Hepatocyte (in vitro differentiated cells): Measurements from ENCODE around the gene MBLAC1. TPM values are rescaled to one million over a fixed set of nuclear protein-coding genes. Genes with fewer than 3 reads are reported as not detected.

Source experiments
- DNase-seq: peaks from one replicate; pipeline ENCODE4 v3.0.0-alpha.2; 2016; ENCODE audit warnings: low spot score
- H2AFZ ChIP-seq: fragments of 200-600 bp; sonication (generic); 2 replicates; pipeline ENCODE4 v1.6.0; 2016; ENCODE audit warnings: antibody characterized with exemption, mild to moderate bottlenecking
- H3K27ac ChIP-seq: fragments of 200-600 bp; sonication (generic); 2 replicates; pipeline ENCODE4 v1.5.1; 2016; ENCODE audit warnings: mild to moderate bottlenecking
- H3K27me3 ChIP-seq: fragments of 200-600 bp; sonication (generic); 2 replicates; pipeline ENCODE4 v1.6.1; 2016
- H3K36me3 ChIP-seq: fragments of 200-600 bp; sonication (generic); replicated peaks from 2 replicates; pipeline ENCODE4 v1.5.1; 2016; ENCODE audit warnings: low read depth; ENCODE audit not compliant: insufficient read depth
- H3K4me1 ChIP-seq: fragments of 200-600 bp; sonication (generic); 2 replicates; pipeline ENCODE4 v1.5.1; 2016; ENCODE audit warnings: mild to moderate bottlenecking, moderate library complexity; ENCODE audit not compliant: insufficient read depth
- H3K4me2 ChIP-seq: fragments of 200-600 bp; sonication (generic); 2 replicates; pipeline ENCODE4 v1.6.0; 2016
- H3K4me3 ChIP-seq: fragments of 200-600 bp; sonication (generic); 2 replicates; pipeline ENCODE4 v1.5.1; 2016; ENCODE audit warnings: mild to moderate bottlenecking
- H3K79me2 ChIP-seq: fragments of 200-600 bp; sonication (generic); 2 replicates; pipeline ENCODE4 v1.6.0; 2017; ENCODE audit warnings: mild to moderate bottlenecking
- H3K9me2 ChIP-seq: fragments of 200-600 bp; sonication (generic); replicated peaks from 2 replicates; pipeline ENCODE4 v1.6.0; 2017; ENCODE audit warnings: mild to moderate bottlenecking; ENCODE audit not compliant: insufficient read depth
- H3K9me3 ChIP-seq: fragments of 200-600 bp; sonication (generic); 2 replicates; pipeline ENCODE4 v1.5.1; 2016; ENCODE audit warnings: low read depth, mild to moderate bottlenecking
- H4K20me1 ChIP-seq: fragments of 200-600 bp; sonication (generic); 2 replicates; pipeline ENCODE4 v1.6.0; 2016; ENCODE audit warnings: mild to moderate bottlenecking; ENCODE audit not compliant: insufficient read depth, poor library complexity, severe bottlenecking
- CTCF ChIP-seq: fragments of 200-600 bp; sonication (generic); IDR thresholded peaks from 2 replicates; pipeline ENCODE4 v1.5.1; 2016; ENCODE audit warnings: antibody characterized with exemption, mild to moderate bottlenecking; ENCODE audit not compliant: poor library complexity
- EZH2 ChIP-seq: fragments of 200-600 bp; sonication (generic); IDR thresholded peaks from 2 replicates; pipeline ENCODE4 v1.6.1; 2016; ENCODE audit warnings: antibody characterized with exemption, mild to moderate bottlenecking, borderline replicate concordance
- EZH2phosphoT487 ChIP-seq: fragments of 200-600 bp; sonication (generic); IDR thresholded peaks from one replicate; pipeline ENCODE4 v1.6.1; 2018; ENCODE audit warnings: antibody characterized with exemption, mild to moderate bottlenecking, low read depth, moderate library complexity; ENCODE audit not compliant: unreplicated experiment, severe bottlenecking
- WGBS: methylation state at CpG from one replicate; pipeline ENCODE4 v1.1.6; 2016; ENCODE audit warnings: low lambda C conversion rate; ENCODE audit errors: missing lambda C conversion rate; 5-methylcytosine and 5-hydroxymethylcytosine counted together
- polyA plus RNA-seq: library from polyadenylated mRNA; unstranded; fragments of >200 nt; fragmentation: Nextera tagmentation; extraction: Ambion mirVana; gene quantifications from 2 replicates; pipeline ENCODE4 v1.2.1, GENCODE V29; 2016
- total RNA-seq: library from RNA; depleted of rRNA; stranded (reverse); fragments of >200 nt; gene quantifications from 2 replicates; pipeline ENCODE4 v1.2.3, GENCODE V29; 2014

MBLAC1 gene
- total and polyA plus RNA-seq, 2 experiments from 2014 or later, result 2.7 to 4.5 TPM

GRCh38 chr7:100109521-100110163 is 17.1 kb upstream of the MBLAC1 start:
- Histone ChIP-seq H3K9me2 (no peaks in the 10 kb centered on the region), H3K9me3 (no peaks in the 10 kb centered on the region), H3K4me1 (no peaks in the 10 kb centered on the region), H2AFZ (no peak overlapping the region), H3K4me3 (no peak overlapping the region), H3K36me3 (no peaks in the 10 kb centered on the region), H3K79me2 (no peaks in the 10 kb centered on the region), H3K27ac (no peak overlapping the region), H4K20me1 (no peaks in the 10 kb centered on the region), H3K27me3 (no peaks in the 10 kb centered on the region), H3K4me2 (no peak overlapping the region)
- TF ChIP-seq EZH2phosphoT487 (no peak), CTCF (peak; percentile 6)
- 87% methylated on average over 12 of the region's 12 CpGs for WGBS
- DNase-seq, result no peak

GRCh38 chr7:100111156-100111555 is 15.6 kb upstream of the MBLAC1 start:
- DNase-seq, result no peak
- TF ChIP-seq EZH2 (no peak), EZH2phosphoT487 (no peak), CTCF (no peak)
- Histone ChIP-seq H3K4me1 (no peaks in the 10 kb centered on the region), H3K27me3 (no peaks in the 10 kb centered on the region), H2AFZ (no peak overlapping the region), H3K9me2 (no peaks in the 10 kb centered on the region), H3K4me3 (no peak overlapping the region), H3K36me3 (no peaks in the 10 kb centered on the region), H3K9me3 (no peaks in the 10 kb centered on the region), H3K4me2 (no peak overlapping the region), H3K79me2 (no peaks in the 10 kb centered on the region), H4K20me1 (no peaks in the 10 kb centered on the region), H3K27ac (no peak overlapping the region)
- 91% methylated on average over 7 of the region's 7 CpGs for WGBS

GRCh38 chr7:100111914-100112313 is 14.9 kb upstream of the MBLAC1 start:
- Histone ChIP-seq H3K36me3 (no peaks in the 10 kb centered on the region), H3K4me1 (no peaks in the 10 kb centered on the region), H3K27me3 (no peaks in the 10 kb centered on the region), H3K9me2 (no peaks in the 10 kb centered on the region), H3K4me2 (no peak overlapping the region), H3K27ac (no peak overlapping the region), H3K9me3 (no peaks in the 10 kb centered on the region), H3K79me2 (no peaks in the 10 kb centered on the region), H4K20me1 (no peaks in the 10 kb centered on the region), H3K4me3 (no peak overlapping the region), H2AFZ (no peak overlapping the region)
- no peak for TF ChIP-seq EZH2phosphoT487
- TF ChIP-seq EZH2, result no peak
- TF ChIP-seq CTCF, result no peak
- DNase-seq, result no peak
- 91% methylated on average over 9 of the region's 13 CpGs for WGBS

- no peak overlapping the region for H2AFZ ChIP-seq
- no peak overlapping the region for H3K4me2 ChIP-seq
- no peak overlapping the region for H3K4me3 ChIP-seq
- 81% methylated on average over 7 of the region's 7 CpGs for WGBS
- no peaks in the 10 kb centered on the region for H3K9me2 ChIP-seq
- no peaks in the 10 kb centered on the region for H3K9me3 ChIP-seq
- H3K27me3 ChIP-seq, result no peaks in the 10 kb centered on the region
- H3K4me1 ChIP-seq, result peaks cover 4% of the 10 kb centered on the region
- H3K27ac ChIP-seq, result no peak overlapping the region
- DNase-seq, result no peak
- peaks cover 14% of the 10 kb centered on the region for H3K79me2 ChIP-seq
- TF ChIP-seq EZH2phosphoT487, result no peak
- TF ChIP-seq EZH2, result no peak
- H3K36me3 ChIP-seq, result no peaks in the 10 kb centered on the region
- no peaks in the 10 kb centered on the region for H4K20me1 ChIP-seq
These were observed 11.7 kb upstream of the MBLAC1 start for GRCh38 chr7:100115026-100115425.
